Left renal cortex interstitium (tissue), 4 donors: ENCODE results near the gene ITPR1. TPM values are rescaled to one million over a fixed set of nuclear protein-coding genes. Genes with fewer than 3 reads are reported as not detected.

Source experiments
- DNase-seq, 4 donors: peaks; one replicate each; pipeline ENCODE4 v3.0.0-alpha.2; 2013; ENCODE audit warnings: low read depth in 4 of 4, low spot score in 2 of 4, missing footprints in 1 of 4
- polyA plus RNA-seq, 4 donors: library from polyadenylated mRNA; unstranded; fragments of 120-200 nt; gene quantifications; one replicate each; pipeline ENCODE4 v1.2.1, GENCODE V29; 2013; ENCODE audit not compliant: insufficient read length in 4 of 4

Gene ITPR1
- polyA plus RNA-seq, 4 donors = 43.9 to 60.1 (median 53.5) TPM

DNA sequence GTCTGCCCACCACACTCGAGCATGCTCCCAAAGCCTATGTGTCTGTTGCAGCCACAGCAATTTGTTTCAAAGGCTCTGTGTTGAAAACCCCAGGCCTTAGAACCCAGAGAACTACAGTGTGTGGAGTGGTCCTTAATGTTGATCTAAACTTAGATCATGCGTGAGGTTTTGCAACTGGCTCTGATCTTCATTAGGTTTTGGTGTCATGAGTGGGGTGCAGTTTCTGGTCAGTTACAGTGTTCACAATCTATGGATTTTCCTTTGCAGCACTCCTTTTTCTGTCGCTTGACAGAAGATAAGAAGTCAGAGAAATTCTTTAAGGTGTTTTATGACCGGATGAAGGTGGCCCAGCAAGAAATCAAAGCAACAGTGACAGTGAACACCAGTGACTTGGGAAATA, 273.1 kb downstream of the ITPR1 start:
- DNase-seq = no peak

DNA sequence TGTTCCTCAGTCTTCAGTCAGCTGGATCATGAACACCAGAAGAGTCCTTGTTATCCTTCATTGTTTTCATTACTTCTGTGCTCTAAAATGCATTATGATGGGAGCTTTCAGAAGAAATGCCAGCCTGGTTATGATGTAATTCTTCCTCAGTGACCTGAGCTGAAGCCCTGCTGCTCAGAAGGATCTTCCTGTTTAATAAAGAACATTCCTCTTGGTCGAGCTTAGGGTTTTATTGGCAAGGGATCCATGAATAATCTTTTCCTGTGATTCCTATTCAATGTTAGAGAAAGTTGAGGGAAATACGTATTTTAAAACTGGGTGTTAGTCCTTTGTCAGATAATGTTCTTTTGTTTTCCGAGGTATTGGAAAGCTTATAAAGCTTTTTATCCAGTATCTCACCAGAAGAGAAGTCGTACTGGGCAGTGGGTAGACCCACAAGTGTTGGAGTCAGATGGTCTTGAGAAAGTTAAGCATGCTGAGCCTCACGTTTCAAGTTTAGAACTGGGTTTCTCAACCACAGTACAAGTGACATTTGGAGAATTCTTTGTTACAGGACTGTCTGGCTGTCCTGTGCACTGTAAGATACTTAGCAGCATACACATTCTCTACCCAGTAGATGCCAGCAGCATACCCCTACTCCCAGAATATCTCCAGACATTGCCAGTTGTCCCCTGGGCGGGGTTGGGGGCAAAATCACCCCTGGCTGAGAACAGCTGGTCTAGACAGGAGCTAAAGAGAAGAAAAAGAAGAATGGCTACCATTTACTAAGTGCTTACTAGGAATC, 273.8 kb downstream of the ITPR1 start:
- DNase-seq = no peak

DNA sequence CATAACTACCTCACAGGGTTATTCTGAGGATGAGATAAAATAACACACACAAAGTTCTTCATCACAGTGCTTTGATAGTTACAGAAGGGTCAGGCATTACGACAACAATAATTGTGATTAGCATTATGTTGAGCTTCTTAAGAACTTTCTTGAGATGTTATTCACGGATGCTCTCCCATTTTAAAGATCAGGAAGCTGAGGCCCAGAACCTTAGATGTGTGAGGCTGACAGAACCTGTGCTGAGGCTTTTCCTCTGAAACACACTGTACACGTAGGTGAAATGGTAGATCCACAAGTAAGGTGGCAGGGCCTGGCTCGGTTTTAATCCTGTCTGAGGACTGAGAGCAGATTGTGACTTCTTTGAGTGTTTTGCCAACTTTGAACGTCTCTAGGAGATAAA, 274.9 kb downstream of the ITPR1 start:
- DNase-seq = no peak

DNA sequence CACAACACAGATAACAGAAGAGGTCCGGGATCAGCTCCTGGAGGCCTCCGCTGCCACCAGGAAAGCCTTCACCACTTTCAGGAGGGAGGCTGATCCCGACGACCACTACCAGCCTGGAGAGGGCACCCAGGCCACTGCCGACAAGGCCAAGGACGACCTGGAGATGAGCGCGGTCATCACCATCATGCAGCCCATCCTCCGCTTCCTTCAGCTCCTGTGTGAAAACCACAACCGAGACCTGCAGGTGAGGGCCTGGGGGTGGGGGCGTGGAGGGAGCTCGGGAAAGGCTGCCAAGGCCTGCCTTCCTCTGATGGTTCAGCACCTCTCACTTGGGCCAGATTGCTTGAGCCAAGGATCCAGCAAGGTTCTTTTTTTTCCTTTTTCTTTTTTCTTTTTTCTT, 275.4 kb downstream of the ITPR1 start:
- no peak for DNase-seq

DNA sequence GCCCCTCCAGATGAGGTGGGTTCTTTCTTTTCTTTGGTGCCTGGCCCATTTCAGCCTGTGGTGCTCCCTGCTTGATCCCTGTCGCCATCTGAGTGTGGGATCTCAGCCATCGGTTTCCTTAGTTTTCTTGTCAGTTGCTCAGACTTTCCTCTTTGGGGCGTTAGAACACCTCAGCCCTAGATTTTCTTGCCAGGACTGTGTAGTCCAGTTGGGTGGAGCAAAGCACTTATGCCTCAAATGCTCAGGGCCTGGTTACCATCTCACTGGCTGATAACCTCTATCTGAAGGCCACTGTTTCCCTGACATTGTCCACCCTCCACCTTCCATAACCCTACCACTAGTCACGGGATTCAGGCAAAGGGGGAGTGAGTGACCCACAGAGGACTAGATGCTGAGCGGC, 277.4 kb downstream of the ITPR1 start:
- no peak for DNase-seq

DNA sequence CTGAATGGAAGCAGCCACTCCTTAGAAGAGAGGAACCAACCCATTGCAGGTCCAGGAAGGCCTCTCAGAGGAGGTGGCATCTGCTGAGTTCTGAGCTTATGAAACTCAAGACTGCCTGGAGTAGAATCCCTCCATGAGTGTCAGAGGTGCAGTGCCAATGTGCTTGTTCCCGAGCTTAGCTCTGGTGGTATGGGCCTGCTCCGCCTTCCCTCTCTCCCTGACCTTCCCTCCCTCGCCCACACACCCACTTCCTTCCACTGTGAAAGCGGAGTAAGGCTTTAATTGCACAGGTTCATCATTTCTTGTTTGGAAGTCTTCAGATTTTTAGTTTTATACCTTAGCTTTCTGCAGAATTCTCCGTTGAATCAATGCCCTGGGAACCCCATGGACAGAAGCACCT, 278.1 kb downstream of the ITPR1 start:
- DNase-seq = no peak

DNA sequence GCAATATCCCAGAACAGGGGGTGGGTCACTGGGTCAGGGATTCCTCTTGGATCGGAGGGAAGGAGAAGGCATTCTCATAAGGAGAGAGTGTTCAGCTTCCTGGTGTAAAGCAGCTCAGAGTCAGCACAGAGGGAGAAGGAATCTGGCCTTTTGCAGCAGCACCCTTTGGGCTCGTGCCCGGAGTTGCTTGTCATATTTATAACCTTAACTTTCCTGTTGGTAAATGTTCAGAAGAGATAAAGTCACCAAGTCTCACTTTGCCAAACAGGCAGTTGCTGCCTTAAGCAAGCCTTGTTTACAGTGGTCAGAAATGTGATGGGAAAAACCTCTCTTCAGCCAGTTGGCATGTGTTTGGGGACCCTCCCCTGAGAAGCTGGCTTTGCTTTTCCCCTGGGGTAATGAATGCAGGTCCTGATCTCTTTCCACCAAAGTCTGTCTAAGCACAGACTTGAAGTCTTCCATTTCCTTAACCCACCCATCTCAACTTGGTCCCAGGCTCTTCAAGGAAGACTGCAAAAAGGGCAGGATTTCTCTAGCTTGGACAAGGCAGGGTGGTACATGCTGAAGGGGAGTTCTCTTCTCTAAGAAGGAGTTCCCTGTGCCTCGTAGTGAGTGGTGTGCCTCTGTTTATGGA, 279.1 kb downstream of the ITPR1 start:
- DNase-seq = no peak

DNA sequence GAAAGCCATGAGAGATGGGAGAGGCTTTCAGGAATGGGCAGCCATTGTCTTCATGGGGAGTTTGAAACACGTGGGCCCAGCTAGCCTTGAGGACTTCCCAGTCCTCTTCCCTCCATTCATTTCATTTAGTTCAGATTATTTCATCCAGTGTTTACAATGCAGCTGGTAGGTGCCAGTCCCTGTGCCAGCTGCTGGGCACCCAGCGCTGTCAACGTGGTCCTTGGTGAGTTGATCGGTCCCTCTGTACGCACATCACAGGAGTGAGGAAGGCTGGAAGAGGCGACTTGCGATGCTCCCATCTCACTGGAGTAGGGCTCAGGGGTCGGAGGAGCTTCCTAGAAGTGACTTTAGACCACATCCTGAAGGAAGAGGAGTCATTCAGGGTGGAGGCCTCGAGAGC, 279.7 kb downstream of the ITPR1 start:
- no peak for DNase-seq

DNA sequence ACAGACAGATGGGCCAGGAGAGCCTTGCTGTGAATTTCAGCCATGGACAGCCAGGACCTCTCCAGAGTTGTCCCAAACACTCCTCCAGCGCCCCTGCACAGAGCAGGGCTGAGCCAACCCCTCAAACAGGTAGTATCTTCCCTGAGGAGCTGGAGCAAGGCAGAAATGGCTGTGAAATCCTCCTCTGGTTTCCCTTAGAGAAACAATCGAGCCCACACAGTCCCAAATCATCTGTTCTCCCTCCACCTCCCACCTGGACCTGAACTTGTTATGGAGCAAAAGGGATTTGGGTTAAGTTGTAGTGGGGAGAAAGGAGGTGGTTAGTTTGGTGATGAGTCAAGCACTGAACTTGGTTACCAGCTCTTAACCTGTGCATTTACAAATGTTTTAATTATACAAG, 280.4 kb downstream of the ITPR1 start:
- DNase-seq = no peak

DNA sequence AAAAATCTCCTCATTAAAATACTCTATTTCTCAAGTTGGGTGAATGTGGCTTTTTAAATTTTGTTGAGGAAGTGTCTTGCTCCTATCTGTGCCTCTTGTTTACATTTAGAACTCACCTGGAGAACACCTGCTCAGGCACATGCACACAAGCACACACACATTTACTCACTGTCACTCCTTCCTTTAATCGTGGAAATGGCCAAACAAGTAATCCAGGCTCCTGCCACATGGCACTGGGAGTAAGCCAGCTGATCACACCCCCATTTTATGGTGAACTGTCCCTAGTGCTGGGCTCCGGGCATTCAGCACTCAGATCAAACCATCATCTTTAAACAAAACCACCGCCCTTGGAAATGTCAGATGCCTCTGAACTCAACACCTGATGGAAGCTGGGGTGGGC, 281.4 kb downstream of the ITPR1 start:
- DNase-seq = no peak

DNA sequence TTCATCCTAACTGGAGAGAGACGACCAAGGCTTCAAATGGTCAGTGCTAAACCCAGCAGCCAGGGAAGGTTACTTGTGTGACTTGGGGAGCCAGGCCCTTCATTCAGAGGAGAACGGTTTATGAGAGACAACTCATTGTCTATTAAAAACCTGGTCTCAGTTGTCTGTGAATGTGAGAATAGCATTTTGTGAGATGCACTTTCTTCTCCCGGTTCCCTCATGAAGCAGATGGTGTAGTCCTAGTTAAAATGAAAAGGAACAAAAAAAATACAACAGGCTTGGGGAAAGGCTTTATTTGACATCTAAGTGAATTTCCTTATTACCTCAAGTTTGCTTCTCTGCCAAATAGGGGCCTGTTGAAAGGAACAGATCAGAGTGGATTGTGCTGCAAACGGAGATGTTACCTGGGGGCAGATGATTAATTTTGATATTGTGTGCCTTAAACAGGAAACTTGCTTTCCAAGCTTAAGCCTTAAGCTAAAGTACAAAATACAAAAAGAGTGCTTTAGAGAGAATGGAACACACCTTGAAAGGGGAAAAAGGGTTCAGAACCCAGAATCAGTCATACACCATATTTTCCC, 283.3 kb downstream of the ITPR1 start:
- DNase-seq = no peak

DNA sequence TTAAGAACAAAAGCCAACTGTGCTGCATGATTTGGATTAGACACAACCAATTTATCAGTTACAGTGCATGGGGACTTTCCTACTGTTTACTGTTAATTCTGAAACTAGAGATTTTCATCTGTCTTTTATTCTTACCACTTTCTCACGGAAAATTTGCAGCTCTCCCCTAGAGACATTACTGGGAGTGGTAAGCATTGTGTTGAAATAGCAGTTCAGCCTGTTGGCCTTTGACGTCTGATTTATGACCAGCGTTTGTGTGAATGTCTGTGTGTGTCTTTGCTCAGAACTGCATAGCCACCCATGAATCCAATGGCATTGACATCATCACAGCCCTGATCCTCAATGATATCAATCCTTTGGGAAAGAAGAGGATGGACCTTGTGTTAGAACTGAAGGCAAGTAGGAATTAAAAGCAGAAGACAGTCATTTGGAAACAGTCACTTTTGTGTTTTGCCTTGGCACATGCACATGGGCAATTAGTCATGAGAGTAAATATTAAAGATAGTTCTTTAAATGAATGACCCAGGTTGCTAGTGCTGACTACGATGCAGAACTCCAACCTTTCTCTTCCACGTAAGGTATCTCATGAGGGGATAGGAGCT, 283.9 kb downstream of the ITPR1 start:
- no peak for DNase-seq

DNA sequence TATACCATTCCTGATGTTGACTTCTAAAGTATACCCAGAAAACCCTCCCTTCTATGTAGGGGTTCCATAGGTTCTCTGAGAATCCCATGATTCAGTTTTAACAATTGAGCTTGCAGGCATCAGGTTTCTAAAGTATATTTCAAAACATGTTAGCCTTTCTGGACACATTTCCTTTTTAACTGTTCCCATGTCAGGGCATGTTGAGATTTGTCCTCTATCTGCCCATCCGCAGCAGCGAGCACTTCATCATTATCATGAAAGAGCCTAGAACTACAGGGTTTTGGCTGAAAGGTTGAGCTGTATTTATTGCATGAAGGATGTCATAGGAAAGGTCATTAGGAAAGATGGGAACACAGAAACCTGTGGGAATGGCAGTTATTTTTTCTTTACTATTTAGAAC, 285.0 kb downstream of the ITPR1 start:
- no peak for DNase-seq

DNA sequence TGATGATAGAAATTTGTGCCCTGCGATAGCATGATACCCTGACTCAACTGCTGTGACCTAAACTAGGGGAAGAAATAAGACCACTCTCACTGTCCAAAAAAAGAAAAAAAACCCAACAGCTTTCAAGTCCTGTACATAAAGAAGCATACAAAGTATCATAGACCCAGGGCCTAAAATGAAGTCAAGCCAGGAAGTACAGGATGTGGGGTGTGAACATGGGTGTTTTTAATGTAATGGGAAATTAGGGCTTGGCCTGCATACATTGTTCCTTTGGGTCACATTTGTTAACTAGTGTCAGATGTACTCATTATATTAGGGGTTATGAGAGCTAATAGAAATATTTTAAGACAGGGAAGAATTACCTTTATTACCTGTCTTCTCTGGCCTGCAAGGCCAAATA, 285.6 kb downstream of the ITPR1 start:
- no peak for DNase-seq

DNA sequence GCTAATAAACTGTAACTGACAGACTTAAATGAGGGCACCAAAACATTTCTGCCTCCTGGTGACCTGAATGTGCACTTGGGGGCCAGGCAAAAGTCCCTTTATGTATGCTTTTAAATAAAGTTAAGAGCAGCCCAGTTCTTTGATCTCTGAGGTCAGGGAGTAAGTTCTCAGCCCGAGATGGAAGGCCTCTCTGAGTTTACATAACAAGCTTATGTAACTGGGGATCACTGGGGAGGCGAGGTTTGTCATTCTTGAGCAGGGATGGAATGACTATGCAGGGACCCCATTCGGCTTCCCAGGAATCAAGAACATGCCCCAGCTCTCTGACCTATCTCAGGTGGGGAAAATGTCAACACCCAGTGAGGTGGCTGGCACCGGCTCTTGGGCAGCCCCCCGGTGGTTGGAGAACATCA, 287.4 kb downstream of the ITPR1 start:
- no peak for DNase-seq

DNA sequence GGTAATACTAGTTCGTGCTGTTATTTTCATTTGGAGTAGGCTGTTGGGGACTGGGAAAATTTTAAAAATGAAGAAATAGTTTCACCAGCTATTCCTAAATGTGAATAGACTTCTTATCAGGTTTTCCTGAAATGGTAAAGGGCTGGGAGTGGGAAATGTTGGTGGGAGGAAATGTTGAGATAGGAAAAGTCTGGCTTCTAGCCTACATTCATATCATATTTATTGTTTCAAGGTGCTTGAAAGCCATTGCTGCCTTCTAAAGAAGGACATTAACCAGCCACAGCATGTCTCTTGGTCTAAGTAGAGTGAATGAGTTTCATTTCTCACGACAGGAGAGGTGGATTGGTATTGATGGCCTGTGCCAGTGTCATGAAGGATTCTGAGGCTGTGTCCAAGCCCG, 288.9 kb downstream of the ITPR1 start:
- DNase-seq = no peak

DNA sequence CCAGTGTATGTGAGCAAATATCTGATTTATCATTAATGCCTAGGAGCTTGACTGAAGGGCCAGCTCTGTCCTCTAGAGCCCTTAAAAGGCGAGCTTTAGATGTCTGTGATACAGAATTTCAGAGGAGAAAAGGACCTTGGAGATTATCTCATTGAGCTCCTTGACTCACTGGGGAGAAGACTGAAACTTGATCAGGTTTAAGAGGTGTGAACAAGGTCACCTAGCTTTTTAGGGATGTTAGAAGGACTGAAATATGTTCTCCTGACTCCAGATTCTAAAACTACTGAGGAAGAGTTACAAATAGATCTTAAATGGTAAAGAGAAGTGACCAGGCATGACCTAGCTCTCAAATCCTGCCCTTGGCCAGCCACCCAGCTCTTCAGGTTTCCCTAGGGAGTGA, 292.4 kb downstream of the ITPR1 start:
- no peak for DNase-seq

DNA sequence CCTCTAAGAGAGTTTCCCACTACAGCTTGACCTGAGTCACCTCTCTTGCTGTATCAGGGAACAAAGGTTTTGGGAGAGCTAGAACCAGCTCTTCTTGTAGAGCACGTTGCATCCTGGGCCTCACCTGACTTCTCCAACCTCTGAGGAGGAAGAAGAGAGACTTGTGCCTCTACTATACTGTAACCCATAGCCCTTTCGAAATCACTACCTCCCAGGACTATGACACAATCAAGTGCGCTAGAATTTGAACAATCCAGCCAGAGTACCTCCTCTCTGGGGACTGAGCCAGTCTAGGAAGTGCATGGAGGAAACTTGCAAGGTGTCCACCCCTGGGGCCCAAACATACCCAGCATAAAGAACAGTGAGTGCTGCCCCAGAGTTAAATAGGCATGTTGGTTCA, 293.3 kb downstream of the ITPR1 start:
- DNase-seq = no peak

DNA sequence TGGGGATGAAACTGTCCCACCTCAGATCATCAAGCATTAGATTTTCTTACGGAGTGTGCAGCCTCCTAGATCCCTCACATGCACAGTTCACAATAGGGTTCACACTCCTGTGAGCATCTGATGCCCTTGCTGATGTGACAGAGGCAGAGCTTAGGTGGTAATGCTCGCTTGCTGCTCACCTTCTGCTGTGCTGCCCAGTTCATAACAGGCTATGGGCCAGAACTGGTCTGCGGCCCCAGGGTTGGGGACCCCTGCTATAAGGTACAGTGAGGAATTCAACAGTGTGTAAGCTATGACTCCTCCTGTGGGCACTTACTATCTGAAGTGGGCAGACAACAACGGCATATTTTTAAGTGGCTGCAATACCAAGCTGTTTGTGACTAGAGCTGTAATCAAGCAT, 298.2 kb downstream of the ITPR1 start:
- no peak for DNase-seq

DNA sequence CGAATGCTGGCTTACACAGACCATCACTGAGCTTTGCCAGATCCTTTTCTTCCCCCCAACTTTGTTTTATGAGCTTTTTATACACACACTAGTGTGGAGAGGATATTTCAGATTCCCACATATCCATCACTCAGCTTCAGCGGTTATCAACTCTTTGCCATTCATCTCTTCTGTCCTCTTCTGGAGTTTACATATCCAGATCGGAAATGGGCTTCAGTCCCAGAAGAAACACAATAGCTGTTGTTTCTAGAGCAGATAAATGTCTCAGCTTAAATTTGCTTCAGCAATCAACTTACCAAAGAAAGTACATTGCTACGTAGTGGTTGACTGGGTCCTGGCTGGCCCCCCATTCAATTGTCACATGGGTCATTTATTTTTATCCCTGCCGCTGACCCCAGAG, 300.2 kb downstream of the ITPR1 start:
- DNase-seq = no peak

DNA sequence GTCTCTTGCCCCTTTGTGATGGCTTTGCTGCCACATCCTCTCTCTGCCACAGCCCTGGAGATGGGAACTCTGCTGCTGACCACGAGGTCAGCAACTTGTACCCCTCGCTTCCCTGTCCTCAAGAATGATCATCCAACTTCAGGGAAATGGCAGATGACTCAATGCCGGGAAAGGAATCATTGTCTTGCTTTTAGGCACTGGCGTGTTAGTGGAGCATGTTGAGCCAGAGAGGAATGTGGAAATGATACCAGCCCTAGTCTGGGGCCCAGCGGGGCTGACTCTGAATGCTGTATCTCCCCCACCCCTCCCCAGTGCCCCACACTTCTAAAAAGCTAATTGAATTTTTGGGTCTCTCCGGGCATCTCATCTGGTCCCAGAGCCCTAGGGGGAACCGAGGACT, 301.2 kb downstream of the ITPR1 start:
- no peak for DNase-seq

DNA sequence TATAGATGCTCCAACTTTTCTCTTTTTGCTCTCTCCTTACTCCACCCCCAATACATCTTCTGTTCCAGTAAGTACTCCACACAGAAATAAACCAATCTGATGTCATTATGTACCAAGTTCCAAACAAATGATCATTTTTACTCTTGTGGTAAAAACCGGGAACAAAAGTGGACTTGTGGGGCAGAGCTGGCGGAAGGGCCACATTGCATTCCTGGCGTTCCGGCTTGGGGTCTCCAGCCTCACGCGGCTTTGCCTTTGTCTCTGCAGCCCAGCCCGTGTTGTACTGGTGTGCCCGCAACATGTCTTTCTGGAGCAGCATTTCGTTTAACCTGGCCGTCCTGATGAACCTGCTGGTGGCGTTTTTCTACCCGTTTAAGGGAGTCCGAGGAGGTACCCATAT, 301.6 kb downstream of the ITPR1 start:
- DNase-seq = no peak
